Activated naive CD8-positive, alpha-beta T cell (primary cell): Measurements from ENCODE around the gene DNLZ.

Experiments
- H3K27ac Mint-ChIP-seq: one replicate; pipeline ENCODE4 v1.8.0; 2021; ENCODE audit warnings: mixed read lengths
- H3K27me3 Mint-ChIP-seq: one replicate; pipeline ENCODE4 v1.8.0; 2021; ENCODE audit warnings: mixed read lengths
- H3K36me3 Mint-ChIP-seq: one replicate; pipeline ENCODE4 v1.8.0; 2021; ENCODE audit warnings: mixed read lengths
- H3K4me1 Mint-ChIP-seq: one replicate; pipeline ENCODE4 v1.8.0; 2021; ENCODE audit warnings: low read depth, mixed read lengths
- H3K4me3 Mint-ChIP-seq: one replicate; pipeline ENCODE4 v1.8.0; 2021; ENCODE audit warnings: mild to moderate bottlenecking, mixed read lengths
- H3K9me3 Mint-ChIP-seq: one replicate; pipeline ENCODE4 v1.8.0; 2021; ENCODE audit warnings: low read depth, mixed read lengths

Gene DNLZ

DNA sequence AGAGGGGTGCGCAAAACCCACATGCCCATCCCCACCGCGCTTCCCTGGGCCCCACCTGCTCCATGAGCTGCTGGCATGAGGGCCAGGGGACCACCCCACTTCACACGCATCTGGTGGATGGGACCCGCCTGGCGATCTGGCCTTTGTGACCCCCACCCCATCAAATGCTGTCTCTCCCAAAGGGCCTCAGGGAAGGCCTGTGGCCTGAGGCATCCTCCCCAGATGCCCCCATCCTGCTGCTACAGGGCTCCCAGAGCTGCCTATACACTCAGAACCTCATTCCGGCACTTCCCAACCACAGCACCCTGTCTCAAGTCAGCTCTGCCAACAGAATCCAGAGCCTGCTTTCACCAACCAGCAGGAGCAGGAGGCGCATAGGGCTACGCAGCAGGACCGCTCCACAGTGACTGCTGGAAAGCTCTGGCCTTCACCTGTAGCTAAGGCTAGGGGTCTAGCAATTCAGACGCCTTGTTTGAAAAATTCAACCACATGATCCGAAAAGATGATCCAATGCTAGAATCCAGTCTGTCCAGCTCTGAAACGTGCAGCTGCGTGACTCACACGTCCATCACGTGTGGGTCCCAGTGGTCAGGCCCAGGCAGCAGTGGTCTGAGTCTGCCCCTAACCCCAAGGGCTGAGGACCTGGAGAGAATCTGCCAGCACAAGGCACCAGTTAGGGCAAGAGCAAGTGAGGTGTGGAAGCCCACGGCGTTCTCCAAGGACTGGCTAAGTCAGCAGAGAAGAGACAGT, 37.8 kb upstream of the DNLZ start:
- no peaks in the 10 kb centered on the region for H3K27me3 Mint-ChIP-seq
- H3K27ac Mint-ChIP-seq: peak overlapping the region; percentile 46
- peaks cover 47% of the 10 kb centered on the region for H3K4me1 Mint-ChIP-seq
- H3K9me3 Mint-ChIP-seq: no peaks in the 10 kb centered on the region
- peak overlapping the region; percentile 40 for H3K4me3 Mint-ChIP-seq
- H3K36me3 Mint-ChIP-seq: peaks cover 9% of the 10 kb centered on the region

DNA sequence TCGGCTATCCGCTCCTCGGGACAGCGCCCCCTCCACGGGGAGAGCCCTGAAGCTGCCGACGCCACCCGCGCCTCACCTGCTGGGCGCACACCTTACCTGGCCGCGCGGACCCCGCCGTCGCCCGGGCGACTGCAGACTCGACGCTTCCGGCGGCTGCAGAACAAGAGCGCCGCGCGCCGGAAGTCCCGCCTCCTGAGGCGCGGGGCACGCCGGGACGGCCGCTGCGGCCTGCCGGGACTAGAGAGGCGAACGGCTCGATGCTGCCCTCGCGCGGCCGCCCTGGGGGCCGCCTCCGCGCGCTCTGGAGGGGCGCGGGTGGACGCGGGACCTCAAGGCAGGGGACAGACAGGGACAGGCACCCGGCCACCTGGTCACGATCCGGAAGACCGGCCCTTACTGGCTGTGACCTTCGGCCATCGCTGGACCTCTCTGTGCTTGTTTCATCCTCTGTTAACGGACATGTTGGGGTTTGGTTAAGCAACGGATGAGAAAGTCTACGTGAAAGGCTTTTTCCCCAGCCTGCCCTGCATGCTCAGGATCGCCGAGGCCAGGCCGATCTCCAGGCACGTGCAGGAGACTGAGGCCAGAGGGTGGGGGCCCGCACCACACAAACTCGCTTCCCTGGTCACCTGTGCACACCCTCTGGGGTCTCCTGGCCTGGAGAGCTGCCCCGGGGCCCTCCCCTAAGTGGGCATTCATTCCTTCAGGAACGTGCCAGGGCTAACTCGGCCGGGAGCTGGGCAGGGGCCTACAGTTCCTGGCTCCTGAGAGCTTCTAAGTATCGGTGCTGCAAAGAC, 36.7 kb upstream of the DNLZ start, which contains the start of gene SNAPC4:
SNAPC4 (minus strand) TSS at position 133 of the 797 bp plus-strand sequence. CDS start 1,742 bp downstream, outside the sequence.
- no peaks in the 10 kb centered on the region for H3K9me3 Mint-ChIP-seq
- H3K27me3 Mint-ChIP-seq: no peaks in the 10 kb centered on the region
- H3K27ac Mint-ChIP-seq: peak within 1 kb of the TSS; percentile 91
- H3K4me3 Mint-ChIP-seq: peak within 1 kb of the TSS; percentile 92
- H3K36me3 Mint-ChIP-seq: peaks cover 9% of the 10 kb centered on the region
- H3K4me1 Mint-ChIP-seq: peaks cover 40% of the 10 kb centered on the region

DNA sequence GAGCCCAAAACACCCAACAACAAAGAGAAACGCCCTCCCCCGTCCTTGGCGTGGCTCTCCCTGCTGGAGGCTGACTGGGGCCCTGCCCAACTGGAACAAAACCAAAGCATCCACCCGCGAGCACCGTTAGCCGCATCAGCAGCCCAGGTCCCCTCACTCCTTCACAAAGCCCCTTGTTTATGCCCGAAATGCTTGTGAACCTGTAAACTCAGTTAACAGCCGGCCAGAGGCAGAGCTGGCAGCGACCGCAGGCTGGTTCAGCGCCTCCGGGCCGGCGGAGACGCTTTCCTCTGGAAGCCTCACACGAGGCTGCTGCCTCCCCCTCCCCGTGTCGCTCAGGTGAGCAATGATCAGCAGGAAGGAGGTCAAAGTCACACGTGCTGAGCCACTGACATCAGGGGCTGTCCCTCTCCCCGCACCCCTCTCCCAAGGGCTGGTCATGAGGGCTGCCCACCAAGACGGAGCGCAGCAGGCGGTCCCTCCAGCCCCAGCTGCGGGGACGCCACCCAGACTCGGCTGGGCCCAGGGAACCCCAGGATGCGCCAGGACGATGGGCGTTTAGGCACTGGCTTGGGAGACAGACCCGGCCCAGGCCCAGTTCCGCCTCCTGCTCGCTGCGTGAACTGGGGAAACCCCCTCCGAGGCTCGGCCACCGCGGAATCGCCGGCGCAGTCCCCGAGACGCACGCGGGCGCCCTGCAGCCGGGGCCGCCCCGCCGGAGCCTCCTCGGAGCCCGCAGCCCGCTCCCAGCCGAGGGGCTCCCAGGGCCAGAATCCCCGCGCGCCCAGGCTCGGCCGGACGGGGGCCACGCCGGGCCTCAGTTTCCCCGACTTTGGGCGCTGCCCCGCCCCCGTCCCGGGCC, 35.9 kb upstream of the DNLZ start:
- H3K4me1 Mint-ChIP-seq: peaks cover 31% of the 10 kb centered on the region
- peaks cover 7% of the 10 kb centered on the region for H3K36me3 Mint-ChIP-seq
- H3K9me3 Mint-ChIP-seq: no peaks in the 10 kb centered on the region
- no peaks in the 10 kb centered on the region for H3K27me3 Mint-ChIP-seq
- H3K27ac Mint-ChIP-seq: peak overlapping the region; percentile 91
- peak overlapping the region; percentile 92 for H3K4me3 Mint-ChIP-seq

GRCh38 chr9:136398286-136398685, 34.7 kb upstream of the DNLZ start:
- H3K9me3 Mint-ChIP-seq: no peaks in the 10 kb centered on the region
- no peak overlapping the region for H3K27ac Mint-ChIP-seq
- H3K4me1 Mint-ChIP-seq: peaks cover 20% of the 10 kb centered on the region
- no peaks in the 10 kb centered on the region for H3K27me3 Mint-ChIP-seq
- peaks cover 7% of the 10 kb centered on the region for H3K36me3 Mint-ChIP-seq
- H3K4me3 Mint-ChIP-seq: peak overlapping the region; percentile 92

DNA sequence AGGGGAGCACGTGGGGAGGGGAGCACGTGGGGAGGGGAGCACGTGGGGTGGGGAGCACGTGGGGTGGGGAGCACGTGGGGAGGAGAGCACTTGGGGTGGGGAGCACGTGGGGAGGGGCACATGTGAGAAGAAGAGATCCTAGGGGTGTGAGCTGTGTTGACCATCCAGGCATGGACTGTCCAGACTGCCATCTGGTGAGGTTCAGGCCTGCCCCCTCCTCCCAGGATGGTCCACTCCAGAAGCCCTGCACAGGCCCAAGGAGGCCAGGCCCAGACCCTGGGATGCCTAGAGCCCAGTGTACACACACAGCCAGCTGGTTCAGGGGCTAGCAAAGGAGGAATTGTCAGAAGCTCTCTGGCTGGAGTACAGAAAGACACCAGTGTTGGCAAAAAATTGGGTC, 34.1 kb upstream of the DNLZ start:
- Mint-ChIP-seq H3K36me3 (peaks cover 7% of the 10 kb centered on the region), H3K4me3 (no peak overlapping the region), H3K9me3 (no peaks in the 10 kb centered on the region), H3K4me1 (peaks cover 18% of the 10 kb centered on the region), H3K27me3 (no peaks in the 10 kb centered on the region), H3K27ac (no peak overlapping the region)

DNA sequence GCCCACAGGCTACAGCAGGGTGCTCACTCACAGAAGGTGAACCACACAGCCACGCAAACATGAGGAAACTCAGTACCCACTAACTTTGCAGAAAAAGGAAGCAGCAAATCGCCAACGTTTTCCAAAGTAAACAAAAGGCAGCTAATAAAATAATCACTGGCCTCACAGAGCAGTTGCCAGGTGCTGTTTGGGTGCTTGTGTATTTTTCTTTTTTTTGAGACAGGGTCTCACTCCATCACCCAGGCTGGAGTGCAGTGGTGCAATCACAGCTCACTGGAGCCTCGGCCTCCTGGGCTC, 32.6 kb upstream of the DNLZ start:
- H3K36me3 Mint-ChIP-seq: peaks cover 8% of the 10 kb centered on the region
- H3K27ac Mint-ChIP-seq: no peak overlapping the region
- no peaks in the 10 kb centered on the region for H3K27me3 Mint-ChIP-seq
- no peak overlapping the region for H3K4me3 Mint-ChIP-seq
- H3K4me1 Mint-ChIP-seq: peaks cover 12% of the 10 kb centered on the region
- H3K9me3 Mint-ChIP-seq: no peaks in the 10 kb centered on the region

- no peak overlapping the region for H3K27ac Mint-ChIP-seq
- peaks cover 12% of the 10 kb centered on the region for H3K4me1 Mint-ChIP-seq
Observed at GRCh38 chr9:136395345-136396218, 32.0 kb upstream of the DNLZ start.

GRCh38 chr9:136395020-136395340, 31.4 kb upstream of the DNLZ start:
- H3K27ac Mint-ChIP-seq: no peak overlapping the region

More at GRCh38 chr9:136395345-136396218, 32.0 kb upstream of the DNLZ start:
- H3K27me3 Mint-ChIP-seq: no peaks in the 10 kb centered on the region
- H3K4me3 Mint-ChIP-seq: no peak overlapping the region
- no peaks in the 10 kb centered on the region for H3K9me3 Mint-ChIP-seq
- peaks cover 8% of the 10 kb centered on the region for H3K36me3 Mint-ChIP-seq

DNA sequence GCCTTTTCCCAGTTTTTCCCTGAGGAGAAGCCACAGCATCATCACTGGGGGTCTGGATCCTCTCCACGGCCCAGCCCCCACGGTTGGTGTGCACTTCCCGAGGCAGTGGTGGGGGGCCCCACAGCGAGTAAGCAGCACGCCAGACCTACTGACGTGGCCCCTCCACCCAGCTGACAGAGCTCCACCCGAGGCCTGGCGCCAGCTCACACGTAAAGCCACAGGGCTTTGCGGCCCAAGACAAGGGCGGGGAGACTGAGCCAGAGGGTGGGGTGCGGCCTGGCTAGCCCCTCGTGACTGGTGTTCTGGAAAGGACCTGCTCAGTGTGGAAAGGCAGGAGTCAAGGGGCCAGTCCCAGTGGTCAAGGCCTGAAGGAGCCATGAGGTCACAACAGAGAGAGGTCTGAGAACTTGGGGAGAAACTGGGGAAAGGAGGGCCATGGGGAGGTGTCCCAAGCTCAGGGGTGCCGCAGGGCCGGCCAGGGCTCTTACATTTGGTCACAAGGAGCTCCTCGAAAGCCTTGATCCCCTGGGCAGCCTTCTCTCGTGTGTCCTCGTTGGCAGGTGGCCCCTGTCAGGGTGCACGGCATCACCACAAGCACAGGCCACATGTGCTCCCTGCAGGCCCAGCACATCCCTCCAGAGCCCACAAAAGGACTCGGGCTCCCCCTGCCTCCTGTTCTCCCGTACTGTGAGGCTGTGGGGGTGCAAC, 30.9 kb upstream of the DNLZ start:
- Mint-ChIP-seq H3K9me3 (no peaks in the 10 kb centered on the region), H3K36me3 (peaks cover 8% of the 10 kb centered on the region), H3K27ac (no peak overlapping the region), H3K27me3 (no peaks in the 10 kb centered on the region), H3K4me1 (peaks cover 12% of the 10 kb centered on the region), H3K4me3 (no peak overlapping the region)

More at GRCh38 chr9:136395020-136395340, 31.4 kb upstream of the DNLZ start:
- H3K27me3 Mint-ChIP-seq: no peaks in the 10 kb centered on the region
- peaks cover 12% of the 10 kb centered on the region for H3K4me1 Mint-ChIP-seq
- H3K4me3 Mint-ChIP-seq: no peak overlapping the region
- H3K9me3 Mint-ChIP-seq: no peaks in the 10 kb centered on the region
- H3K36me3 Mint-ChIP-seq: peaks cover 8% of the 10 kb centered on the region

DNA sequence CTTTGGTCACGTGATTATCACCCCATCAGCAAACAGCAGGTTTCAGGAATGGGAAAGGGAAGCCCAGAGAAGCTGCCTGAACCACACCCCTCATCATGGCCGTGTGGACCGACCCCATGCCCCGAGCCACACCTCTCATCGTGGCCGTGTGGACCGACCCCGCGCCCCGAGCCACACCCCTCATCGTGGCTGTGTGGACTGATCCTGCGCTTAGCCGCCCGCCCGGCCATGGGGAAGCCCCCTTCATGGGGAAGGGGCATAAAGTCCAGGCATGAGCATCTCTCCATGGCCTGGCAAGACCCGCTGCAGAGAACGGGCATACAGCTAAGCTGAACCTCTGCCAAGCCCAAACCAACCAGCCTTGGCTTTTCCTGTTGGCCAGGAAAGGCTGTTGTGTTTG, 30.0 kb upstream of the DNLZ start:
- H3K4me1 Mint-ChIP-seq: peaks cover 4% of the 10 kb centered on the region
- peaks cover 5% of the 10 kb centered on the region for H3K36me3 Mint-ChIP-seq
- H3K9me3 Mint-ChIP-seq: no peaks in the 10 kb centered on the region
- no peak overlapping the region for H3K4me3 Mint-ChIP-seq
- H3K27ac Mint-ChIP-seq: no peak overlapping the region
- no peaks in the 10 kb centered on the region for H3K27me3 Mint-ChIP-seq

DNA sequence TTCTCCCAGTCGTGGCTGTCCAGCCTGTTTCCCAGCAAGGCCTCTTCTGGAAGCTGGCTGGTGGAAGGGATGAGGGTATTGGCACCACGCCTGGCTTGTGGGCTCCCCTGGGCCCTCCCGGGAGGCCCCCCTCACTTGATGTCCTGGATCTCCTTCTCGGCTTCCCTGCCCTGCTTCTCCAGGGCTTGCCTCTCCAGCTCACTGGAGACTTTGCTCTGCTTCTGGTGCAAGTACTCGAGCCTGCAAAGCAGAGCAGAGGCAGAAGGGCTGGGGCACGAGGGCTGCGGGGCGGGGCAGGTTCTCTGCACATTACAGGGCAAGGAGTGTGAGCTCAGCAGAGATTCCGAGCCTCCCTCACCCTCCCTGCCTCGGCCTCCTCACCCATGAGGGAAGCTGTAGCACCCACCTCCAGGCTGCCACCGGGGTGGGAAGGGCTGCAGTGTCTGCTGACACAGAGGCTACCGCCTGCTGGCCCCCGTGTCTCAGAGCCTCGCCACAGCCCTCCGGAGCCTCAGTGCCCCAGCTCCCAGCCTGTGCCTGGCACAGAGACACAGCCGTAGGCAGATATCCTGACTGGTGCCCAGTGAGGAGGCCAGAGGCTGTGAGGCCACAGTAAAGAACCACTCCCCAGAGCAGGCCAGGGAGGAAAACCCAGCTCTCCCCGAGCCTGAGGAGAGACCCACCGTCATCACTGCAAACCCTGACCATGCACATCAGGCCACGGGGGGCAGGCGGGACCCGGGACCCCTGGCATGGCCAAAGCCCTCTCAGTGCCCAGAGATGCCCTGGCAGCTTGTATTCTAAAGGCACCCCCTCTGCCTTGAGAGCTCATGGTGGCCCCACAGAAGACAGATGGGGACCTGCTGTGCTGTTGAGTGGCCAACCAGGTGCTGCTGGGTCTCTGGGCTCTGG, 29.2 kb upstream of the DNLZ start:
- peaks cover 7% of the 10 kb centered on the region for H3K36me3 Mint-ChIP-seq
- no peak overlapping the region for H3K4me3 Mint-ChIP-seq
- H3K9me3 Mint-ChIP-seq: no peaks in the 10 kb centered on the region
- H3K4me1 Mint-ChIP-seq: no peaks in the 10 kb centered on the region
- H3K27me3 Mint-ChIP-seq: no peaks in the 10 kb centered on the region
- H3K27ac Mint-ChIP-seq: no peak overlapping the region

DNA sequence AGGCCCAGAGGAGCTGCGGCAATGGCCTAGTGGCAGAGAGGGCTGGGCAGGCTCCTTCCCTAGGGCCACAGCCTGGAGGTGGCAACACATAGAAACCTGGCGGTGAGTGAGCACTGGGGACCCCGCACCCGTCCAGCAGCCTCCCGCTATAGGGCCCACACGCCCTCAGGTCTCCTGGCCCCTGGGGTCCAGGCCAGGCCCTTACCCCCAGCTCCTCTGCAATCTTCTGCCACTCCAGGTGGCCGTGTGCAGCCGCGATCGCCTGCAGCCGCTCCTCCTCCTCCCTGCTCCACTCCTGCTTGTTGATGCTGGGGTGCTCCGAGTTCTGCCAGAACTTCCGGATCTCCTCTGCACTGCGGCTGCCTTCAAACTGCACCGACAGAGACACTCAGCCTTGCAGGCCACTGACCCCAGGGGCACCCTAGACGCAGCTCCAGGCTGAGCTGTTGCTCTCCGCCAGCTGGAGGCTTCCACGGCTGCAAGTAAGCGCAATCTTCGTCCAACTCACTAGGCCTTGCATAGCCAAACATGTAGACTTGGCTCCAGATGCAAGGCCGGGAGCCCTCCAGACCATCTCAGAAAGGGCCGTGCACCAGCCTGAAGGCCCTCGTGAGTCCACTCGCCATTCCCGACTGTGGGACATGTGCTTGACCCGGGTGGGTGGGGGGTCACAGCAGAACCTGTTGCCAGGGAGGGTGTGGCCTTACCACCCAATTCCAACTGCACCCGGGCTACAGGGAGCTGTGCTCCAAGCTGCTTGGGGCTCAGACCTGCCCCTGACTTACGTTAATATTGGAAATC, 28.4 kb upstream of the DNLZ start:
- Mint-ChIP-seq H3K27ac (no peak overlapping the region), H3K36me3 (peaks cover 10% of the 10 kb centered on the region), H3K4me3 (no peak overlapping the region)

More for the DNA sequence above, 28.4 kb upstream of the DNLZ start:
- no peaks in the 10 kb centered on the region for H3K9me3 Mint-ChIP-seq
- H3K27me3 Mint-ChIP-seq: no peaks in the 10 kb centered on the region
- no peaks in the 10 kb centered on the region for H3K4me1 Mint-ChIP-seq
